Upper lobe of left lung (tissue), 4 donors: ENCODE results near the gene ATF7.
"Not testable (repeated sequence)": the region's sequence is repeated elsewhere in the genome, so short reads cannot be mapped to it uniquely, and the experiment has no call there.

ENCODE experiments used
- EP300 ChIP-seq, 4 donors: sonication (generic); formaldehyde crosslinking; IDR thresholded peaks; one replicate each; pipeline ENCODE4 v1.5.1; 2017; ENCODE audit warnings: antibody characterized with exemption in 4 of 4, control low read depth in 2 of 4
- POLR2A ChIP-seq, 4 donors: fragments of 450-650 bp; IDR thresholded peaks; one replicate each; pipeline ENCODE4 v1.5.1; 2016 to 2017; ENCODE audit warnings: antibody characterized with exemption in 4 of 4, mild to moderate bottlenecking in 2 of 4
- POLR2AphosphoS5 ChIP-seq, 2 donors: sonication (generic); formaldehyde crosslinking; IDR thresholded peaks; one replicate each; pipeline ENCODE4 v1.5.1; 2017; ENCODE audit warnings: antibody characterized with exemption in 2 of 2
- TF ChIP-seq, protein P1 (sequence below), 6 experiments: fragments of 450-650 bp in 4 of 6; fragments of 200-600 bp in 2 of 6; sonication (generic) in 2 of 6; IDR thresholded peaks; one replicate each; pipeline ENCODE4 v1.5.1; 2016 to 2019; ENCODE audit warnings: antibody characterized with exemption in 6 of 6

DNA sequence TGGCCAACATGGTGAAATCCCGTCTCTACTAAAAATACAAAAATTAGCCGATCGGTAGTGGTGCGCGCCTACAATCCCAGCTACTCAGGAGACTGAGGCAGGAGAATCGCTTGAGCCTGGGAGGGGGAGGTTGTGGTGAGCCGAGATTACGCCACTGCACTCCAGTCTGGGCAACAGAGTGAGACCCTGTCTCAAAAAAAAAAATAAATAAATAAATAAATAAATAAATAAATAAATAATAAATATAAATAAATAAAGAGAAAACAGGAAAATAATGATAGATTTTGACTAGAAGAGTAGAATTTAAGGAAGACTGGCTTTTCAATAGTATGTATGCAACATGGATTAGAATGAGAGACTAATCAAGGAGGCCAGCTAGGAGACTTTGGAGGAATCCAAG is 76.1 kb downstream of the ATF7 start:
- TF ChIP-seq, protein P1, sequence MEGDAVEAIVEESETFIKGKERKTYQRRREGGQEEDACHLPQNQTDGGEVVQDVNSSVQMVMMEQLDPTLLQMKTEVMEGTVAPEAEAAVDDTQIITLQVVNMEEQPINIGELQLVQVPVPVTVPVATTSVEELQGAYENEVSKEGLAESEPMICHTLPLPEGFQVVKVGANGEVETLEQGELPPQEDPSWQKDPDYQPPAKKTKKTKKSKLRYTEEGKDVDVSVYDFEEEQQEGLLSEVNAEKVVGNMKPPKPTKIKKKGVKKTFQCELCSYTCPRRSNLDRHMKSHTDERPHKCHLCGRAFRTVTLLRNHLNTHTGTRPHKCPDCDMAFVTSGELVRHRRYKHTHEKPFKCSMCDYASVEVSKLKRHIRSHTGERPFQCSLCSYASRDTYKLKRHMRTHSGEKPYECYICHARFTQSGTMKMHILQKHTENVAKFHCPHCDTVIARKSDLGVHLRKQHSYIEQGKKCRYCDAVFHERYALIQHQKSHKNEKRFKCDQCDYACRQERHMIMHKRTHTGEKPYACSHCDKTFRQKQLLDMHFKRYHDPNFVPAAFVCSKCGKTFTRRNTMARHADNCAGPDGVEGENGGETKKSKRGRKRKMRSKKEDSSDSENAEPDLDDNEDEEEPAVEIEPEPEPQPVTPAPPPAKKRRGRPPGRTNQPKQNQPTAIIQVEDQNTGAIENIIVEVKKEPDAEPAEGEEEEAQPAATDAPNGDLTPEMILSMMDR (IDR thresholded peaks at IDR 0.05): not testable (repeated sequence)
- TF ChIP-seq POLR2A, POLR2AphosphoS5, EP300 (IDR thresholded peaks at IDR 0.05): not testable (repeated sequence)
